ENCODE measurements around the gene PCDHGA8. TPM values are rescaled to one million over a fixed set of nuclear protein-coding genes. Genes with fewer than 3 reads are reported as not detected.
"Not testable (repeated sequence)": the region's sequence is repeated elsewhere in the genome, so short reads cannot be mapped to it uniquely, and the experiment has no call there.

The PCDHGA8 gene
- total RNA-seq, 2 experiments from 2014 or later = not detected

DNA sequence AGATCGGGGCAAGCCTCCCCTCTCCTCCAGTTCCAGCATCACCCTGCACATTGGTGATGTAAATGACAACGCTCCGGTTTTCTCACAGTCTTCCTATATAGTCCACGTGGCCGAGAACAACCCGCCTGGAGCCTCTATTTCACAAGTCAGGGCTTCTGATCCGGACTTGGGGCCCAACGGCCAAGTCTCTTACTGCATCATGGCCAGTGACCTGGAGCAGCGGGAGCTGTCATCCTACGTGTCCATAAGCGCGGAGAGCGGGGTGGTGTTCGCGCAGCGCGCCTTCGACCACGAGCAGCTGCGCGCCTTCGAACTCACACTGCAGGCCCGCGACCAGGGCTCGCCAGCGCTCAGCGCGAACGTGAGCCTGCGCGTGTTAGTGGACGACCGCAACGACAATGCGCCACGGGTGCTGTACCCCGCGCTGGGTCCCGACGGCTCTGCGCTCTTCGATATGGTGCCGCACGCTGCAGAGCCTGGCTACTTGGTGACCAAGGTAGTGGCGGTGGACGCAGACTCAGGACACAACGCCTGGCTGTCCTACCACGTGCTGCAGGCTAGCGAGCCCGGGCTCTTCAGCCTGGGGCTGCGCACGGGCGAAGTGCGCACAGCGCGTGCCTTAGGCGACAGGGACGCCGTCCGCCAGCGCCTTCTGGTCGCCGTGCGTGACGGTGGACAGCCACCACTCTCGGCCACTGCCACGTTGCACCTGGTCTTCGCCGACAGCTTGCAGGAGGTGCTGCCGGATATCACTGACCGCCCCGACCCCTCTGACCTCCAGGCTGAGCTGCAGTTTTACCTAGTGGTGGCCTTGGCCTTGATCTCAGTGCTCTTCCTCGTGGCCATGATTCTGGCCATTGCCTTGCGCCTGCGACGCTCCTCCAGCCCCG is 3.0 kb upstream of the PCDHGA8 start:
- ChIA-PET CTCF (interaction anchor here (0.6 to 2.6 kb wide), 4 partner anchors 14 to 124 kb away, joined by 3 to 7 read pairs (median 4); partner anchors contain the start of gene PCDHGA4), POLR2A (no interaction called here)
- Mint-ChIP-seq H3K36me3 (ENCODE audit: low read depth) (peaks cover 23% of the 10 kb centered on the region), H3K27ac (no peak overlapping the region), H3K9me3 (ENCODE audit: low read depth) (peaks cover 43% of the 10 kb centered on the region), H3K4me1 (no peaks in the 10 kb centered on the region), H3K27me3 (peaks cover 69% of the 10 kb centered on the region), H3K4me3 (no peak overlapping the region)
- ATAC-seq (no peak), DNase-seq (no peak)
- intact Hi-C loops (cut with DNase I, micrococcal nuclease) = no loop called here

DNA sequence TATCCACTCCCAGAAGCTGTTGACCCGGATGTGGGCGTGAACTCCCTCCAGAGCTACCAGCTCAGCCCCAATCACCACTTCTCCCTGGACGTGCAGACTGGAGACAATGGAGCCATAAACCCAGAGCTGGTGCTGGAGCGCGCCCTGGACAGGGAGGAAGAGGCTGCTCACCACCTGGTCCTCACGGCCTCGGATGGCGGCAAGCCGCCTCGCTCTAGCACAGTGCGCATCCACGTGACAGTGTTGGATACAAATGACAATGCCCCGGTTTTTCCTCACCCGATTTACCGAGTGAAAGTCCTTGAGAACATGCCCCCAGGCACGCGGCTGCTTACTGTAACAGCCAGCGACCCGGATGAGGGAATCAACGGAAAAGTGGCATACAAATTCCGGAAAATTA is 834 bp downstream of the PCDHGA8 start:
- Mint-ChIP-seq H3K27ac (no peak overlapping the region), H3K4me1 (no peaks in the 10 kb centered on the region), H3K36me3 (ENCODE audit: low read depth) (peaks cover 27% of the 10 kb centered on the region), H3K9me3 (ENCODE audit: low read depth) (peaks cover 36% of the 10 kb centered on the region), H3K4me3 (no peak overlapping the region), H3K27me3 (peaks cover 58% of the 10 kb centered on the region)
- ATAC-seq (no peak), DNase-seq (no peak)
- POLR2A ChIA-PET = no interaction called here
- intact Hi-C loops (cut with DNase I, micrococcal nuclease) = no loop called here
- CTCF ChIA-PET = interaction anchor here (0.7 to 1.3 kb wide), 2 partner anchors 55 to 476 kb away, joined by 3 to 4 read pairs; partner anchors contain the start of gene PCDHGA2

GRCh38 chr5:141394401-141395187 is 2.2 kb downstream of the PCDHGA8 start:
- H3K27ac Mint-ChIP-seq; H3K4me1 Mint-ChIP-seq; POLR2A ChIA-PET; ATAC-seq; DNase-seq; H3K4me3 Mint-ChIP-seq; intact Hi-C loops (cut with DNase I, micrococcal nuclease): not testable (repeated sequence)
- CTCF ChIA-PET = interaction anchor here (1.2 to 1.5 kb wide), 2 partner anchors 163 to 169 kb away, joined by 3 to 5 read pairs; no protein-coding TSS in a partner anchor
- H3K36me3 Mint-ChIP-seq (ENCODE audit: low read depth) = peaks cover 28% of the 10 kb centered on the region
- H3K9me3 Mint-ChIP-seq (ENCODE audit: low read depth) = peaks cover 27% of the 10 kb centered on the region
- peaks cover 57% of the 10 kb centered on the region for H3K27me3 Mint-ChIP-seq

DNA sequence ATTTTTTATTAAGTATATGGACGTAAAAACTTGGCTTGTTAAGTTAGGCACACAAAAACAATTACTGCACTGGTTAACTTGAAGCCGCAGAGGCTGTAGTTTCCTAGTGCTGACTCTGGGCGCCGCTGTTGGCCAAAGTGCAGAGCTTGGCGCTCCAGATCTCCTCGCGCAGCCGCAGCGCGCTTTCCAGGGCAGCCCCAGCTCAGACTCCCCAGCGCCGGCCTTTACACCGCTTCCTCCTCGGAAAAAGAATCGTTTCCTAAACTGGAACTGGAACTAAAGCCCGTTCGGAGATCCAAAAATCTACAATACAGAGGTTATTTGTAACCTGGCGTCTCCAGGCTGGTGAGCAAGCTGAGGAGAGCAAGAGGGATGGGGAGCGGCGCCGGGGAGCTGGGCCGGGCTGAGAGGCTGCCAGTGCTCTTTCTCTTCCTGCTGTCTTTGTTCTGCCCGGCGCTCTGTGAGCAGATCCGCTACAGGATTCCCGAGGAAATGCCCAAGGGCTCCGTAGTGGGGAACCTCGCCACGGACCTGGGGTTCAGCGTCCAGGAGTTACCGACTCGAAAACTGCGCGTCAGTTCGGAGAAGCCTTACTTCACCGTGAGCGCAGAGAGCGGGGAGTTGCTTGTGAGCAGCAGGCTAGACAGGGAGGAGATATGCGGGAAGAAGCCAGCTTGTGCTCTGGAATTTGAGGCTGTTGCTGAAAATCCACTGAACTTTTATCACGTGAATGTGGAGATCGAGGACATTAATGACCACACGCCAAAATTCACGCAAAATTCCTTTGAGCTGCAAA is 5.5 kb downstream of the PCDHGA8 start, which contains the start of gene PCDHGB5:
Gene PCDHGB5 (plus strand): TSS at position 192 of the 796 bp plus-strand sequence. CDS start 181 bp downstream, at position 373.
- H3K27me3 Mint-ChIP-seq = peaks cover 53% of the 10 kb centered on the region
- POLR2A ChIA-PET; H3K27ac Mint-ChIP-seq; intact Hi-C loops (cut with DNase I, micrococcal nuclease); H3K4me1 Mint-ChIP-seq: not testable (repeated sequence)
- CTCF ChIA-PET = interaction anchor here (0.6 to 2.6 kb wide), 18 partner anchors 9 to 244 kb away, joined by 3 to 14 read pairs (median 4); partner anchors contain the start of genes PCDHGA10, PCDHGA11, PCDHGA12 and PCDHGB6
- H3K9me3 Mint-ChIP-seq (ENCODE audit: low read depth) = peaks cover 17% of the 10 kb centered on the region
- ATAC-seq = peak; percentile 84
- H3K36me3 Mint-ChIP-seq (ENCODE audit: low read depth) = peaks cover 25% of the 10 kb centered on the region
- peak within 1 kb of the TSS; percentile 52 for H3K4me3 Mint-ChIP-seq
- peak; percentile 67 for DNase-seq

DNA sequence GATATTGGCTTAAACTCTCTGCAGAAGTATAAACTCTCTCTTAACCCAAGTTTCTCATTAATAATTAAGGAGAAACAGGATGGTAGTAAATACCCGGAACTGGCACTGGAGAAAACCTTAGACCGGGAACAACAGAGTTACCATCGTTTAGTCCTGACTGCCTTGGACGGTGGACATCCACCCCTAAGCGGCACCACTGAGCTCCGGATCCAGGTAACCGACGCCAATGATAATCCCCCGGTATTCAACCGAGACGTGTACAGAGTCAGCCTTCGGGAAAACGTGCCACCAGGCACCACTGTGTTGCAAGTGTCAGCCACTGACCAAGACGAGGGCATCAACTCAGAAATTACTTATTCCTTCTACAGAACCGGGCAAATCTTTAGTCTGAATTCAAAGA is 6.2 kb downstream of the PCDHGA8 start:
- no peak overlapping the region for H3K27ac Mint-ChIP-seq
- peaks cover 54% of the 10 kb centered on the region for H3K27me3 Mint-ChIP-seq
- DNase-seq (no peak), ATAC-seq (no peak)
- ChIA-PET CTCF (interaction anchor here (0.7 to 2.3 kb wide), 5 partner anchors 23 to 243 kb away, joined by 3 to 12 read pairs (median 5); partner anchors contain the start of gene PCDHGA11), POLR2A (no interaction called here)
- no peaks in the 10 kb centered on the region for H3K4me1 Mint-ChIP-seq
- H3K9me3 Mint-ChIP-seq (ENCODE audit: low read depth) = peaks cover 13% of the 10 kb centered on the region
- H3K4me3 Mint-ChIP-seq = no peak overlapping the region
- intact Hi-C loops (cut with DNase I, micrococcal nuclease) = no loop called here
- peaks cover 21% of the 10 kb centered on the region for H3K36me3 Mint-ChIP-seq (ENCODE audit: low read depth)

- no peak for ATAC-seq
- ChIA-PET CTCF (interaction anchor here (0.7 to 2.3 kb wide), 6 partner anchors 9 to 158 kb away, joined by 3 to 8 read pairs (median 3); partner anchors contain the start of gene TAF7), POLR2A (no interaction called here)
- no peaks in the 10 kb centered on the region for H3K4me1 Mint-ChIP-seq
- H3K36me3 Mint-ChIP-seq (ENCODE audit: low read depth) = peaks cover 17% of the 10 kb centered on the region
- intact Hi-C loops (cut with DNase I, micrococcal nuclease) = loop anchor here in 1 of 2 experiments (10.0 kb wide), 1 partner anchor 525 kb away; the partner anchor contains the start of gene PCDHA12
- H3K27ac Mint-ChIP-seq = no peak overlapping the region
- H3K4me3 Mint-ChIP-seq = no peak overlapping the region
- DNase-seq = no peak
- H3K9me3 Mint-ChIP-seq (ENCODE audit: low read depth) = peaks cover 6% of the 10 kb centered on the region
- H3K27me3 Mint-ChIP-seq = peaks cover 56% of the 10 kb centered on the region
These were observed 7.3 kb downstream of the PCDHGA8 start for GRCh38 chr5:141399555-141400258.

DNA sequence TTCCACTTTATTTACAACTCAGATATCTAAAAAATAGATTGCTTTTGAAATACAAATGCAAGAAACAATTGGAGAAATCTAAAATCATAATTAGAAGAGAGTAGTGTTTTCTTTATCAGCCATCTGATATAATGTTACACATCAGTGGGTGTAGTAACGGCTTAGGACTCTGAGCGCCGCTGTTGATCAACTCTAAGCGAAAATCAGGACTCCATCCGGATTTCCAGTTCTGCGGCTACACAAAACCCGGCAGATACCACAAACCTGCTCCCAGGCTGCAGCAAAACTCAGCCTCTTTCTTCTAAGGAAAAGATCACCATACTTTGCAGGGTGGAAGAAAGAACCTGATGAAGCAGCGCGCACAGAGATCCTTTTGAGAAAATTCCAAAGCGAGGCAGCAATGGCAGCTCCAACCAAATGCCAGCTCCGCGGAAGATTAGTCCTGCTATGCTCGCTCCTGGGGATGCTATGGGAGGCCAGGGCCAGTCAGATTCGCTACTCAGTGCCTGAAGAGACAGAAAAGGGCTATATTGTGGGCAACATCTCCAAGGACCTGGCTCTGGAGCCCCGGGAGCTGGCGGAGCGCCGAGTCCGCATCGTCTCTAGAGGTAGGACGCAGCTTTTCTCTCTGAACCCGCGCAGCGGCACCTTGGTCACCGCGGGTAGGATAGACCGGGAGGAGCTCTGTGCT is 10.3 kb downstream of the PCDHGA8 start, which contains the start of gene PCDHGA9:
Gene PCDHGA9 (plus strand): TSS at position 226 of the 691 bp plus-strand sequence. CDS start 175 bp downstream, at position 401.
- peak; percentile 46 for DNase-seq
- Mint-ChIP-seq H3K27ac (no peak within 1 kb of the TSS), H3K36me3 (ENCODE audit: low read depth) (peaks cover 11% of the 10 kb centered on the region), H3K9me3 (ENCODE audit: low read depth) (peaks cover 10% of the 10 kb centered on the region), H3K4me3 (no peak within 1 kb of the TSS), H3K27me3 (peaks cover 56% of the 10 kb centered on the region), H3K4me1 (no peaks in the 10 kb centered on the region)
- ChIA-PET POLR2A (no interaction called here), CTCF (interaction anchor here (0.6 to 1.5 kb wide), 12 partner anchors 10 to 956 kb away, joined by 3 to 15 read pairs (median 4); partner anchors contain the start of genes PCDHGA10, PCDHGA11 and PCDHGB7)
- intact Hi-C loops (cut with DNase I, micrococcal nuclease) = loop anchor here in 1 of 2 experiments (10.0 kb wide), 1 partner anchor 528 kb away; the partner anchor contains the start of gene PCDHA12
- no peak for ATAC-seq

- H3K36me3 Mint-ChIP-seq (ENCODE audit: low read depth) = peaks cover 13% of the 10 kb centered on the region
- no peaks in the 10 kb centered on the region for H3K4me1 Mint-ChIP-seq
- ATAC-seq (no peak), DNase-seq (no peak)
- peaks cover 62% of the 10 kb centered on the region for H3K27me3 Mint-ChIP-seq
- intact Hi-C loops (cut with DNase I, micrococcal nuclease) = loop anchor here in 1 of 2 experiments (10.0 kb wide), 1 partner anchor 529 kb away; the partner anchor contains the start of gene PCDHA12
- no peak overlapping the region for H3K27ac Mint-ChIP-seq
- H3K4me3 Mint-ChIP-seq = no peak overlapping the region
- CTCF ChIA-PET = interaction anchor here (0.6 to 1.5 kb wide), 12 partner anchors 10 to 207 kb away, joined by 3 to 15 read pairs (median 4); partner anchors contain the start of genes PCDHGA10, PCDHGA11 and PCDHGB7
- POLR2A ChIA-PET = no interaction called here
- peaks cover 12% of the 10 kb centered on the region for H3K9me3 Mint-ChIP-seq (ENCODE audit: low read depth)
These were observed 11.0 kb downstream of the PCDHGA8 start for GRCh38 chr5:141403387-141403786.

DNA sequence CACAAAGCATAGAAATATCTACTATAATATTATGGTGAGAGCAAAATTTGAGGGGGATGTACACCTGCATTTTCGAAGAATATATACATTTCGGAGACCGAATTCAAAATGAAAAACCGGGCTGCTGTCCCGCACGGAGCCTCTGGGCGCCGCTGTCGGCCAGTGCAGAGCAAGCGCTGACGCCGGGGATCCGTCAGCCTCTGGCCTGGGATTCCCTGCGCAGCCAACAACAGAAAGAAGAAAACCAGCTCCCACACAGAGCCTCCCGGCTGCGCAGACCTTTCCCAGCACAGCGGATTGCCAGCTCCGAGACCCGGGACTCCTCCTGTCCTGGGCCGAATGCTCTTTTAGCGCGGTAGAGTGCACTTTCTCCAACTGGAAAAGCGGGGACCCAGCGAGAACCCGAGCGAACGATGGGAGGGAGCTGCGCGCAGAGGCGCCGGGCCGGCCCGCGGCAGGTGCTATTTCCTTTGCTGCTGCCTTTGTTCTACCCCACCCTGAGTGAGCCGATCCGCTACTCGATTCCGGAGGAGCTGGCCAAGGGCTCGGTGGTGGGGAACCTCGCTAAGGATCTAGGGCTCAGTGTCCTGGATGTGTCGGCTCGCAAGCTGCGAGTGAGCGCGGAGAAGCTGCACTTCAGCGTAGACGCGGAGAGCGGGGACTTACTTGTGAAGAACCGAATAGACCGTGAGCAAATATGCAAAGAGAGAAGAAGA is 15.5 kb downstream of the PCDHGA8 start, which contains the start of gene PCDHGB6:
Gene PCDHGB6 (plus strand): TSS at position 232 of the 716 bp plus-strand sequence. CDS start 182 bp downstream, at position 414.
- intact Hi-C loops (cut with DNase I, micrococcal nuclease) = loop anchor here (5.0 to 10.0 kb wide), 2 partner anchors 36 to 533 kb away; partner anchors contain the start of genes PCDHGA6 (in 2 of the 2), PCDHGB3 (in 2 of the 2) and PCDHA12 (in 1 of the 2)
- DNase-seq = peak; percentile 74
- ATAC-seq = peak; percentile 80
- Mint-ChIP-seq H3K9me3 (ENCODE audit: low read depth) (peaks cover 19% of the 10 kb centered on the region), H3K4me3 (peak within 1 kb of the TSS; percentile 48), H3K27me3 (peaks cover 60% of the 10 kb centered on the region), H3K36me3 (ENCODE audit: low read depth) (peaks cover 16% of the 10 kb centered on the region)
- CTCF ChIA-PET = interaction anchor here (1.0 to 3.9 kb wide), 17 partner anchors 9 to 226 kb away, joined by 3 to 23 read pairs (median 4); partner anchors contain the start of genes DIAPH1, PCDHGA1, PCDHGA11 and PCDHGA12
- H3K27ac Mint-ChIP-seq, H3K4me1 Mint-ChIP-seq, POLR2A ChIA-PET: not testable (repeated sequence)
